C4-2B (cell line): ENCODE measurements around the gene SIRT7.

Experiments
- ZFX ChIP-seq: fragments of 450-650 bp; IDR thresholded peaks from 2 replicates; pipeline ENCODE4 v1.6.1; 2017
- TF ChIP-seq, protein P1 (sequence below): fragments of 450-650 bp; conservative IDR thresholded peaks from 2 replicates; pipeline ENCODE4 v1.5.1; 2017; ENCODE audit warnings: mild to moderate bottlenecking

DNA sequence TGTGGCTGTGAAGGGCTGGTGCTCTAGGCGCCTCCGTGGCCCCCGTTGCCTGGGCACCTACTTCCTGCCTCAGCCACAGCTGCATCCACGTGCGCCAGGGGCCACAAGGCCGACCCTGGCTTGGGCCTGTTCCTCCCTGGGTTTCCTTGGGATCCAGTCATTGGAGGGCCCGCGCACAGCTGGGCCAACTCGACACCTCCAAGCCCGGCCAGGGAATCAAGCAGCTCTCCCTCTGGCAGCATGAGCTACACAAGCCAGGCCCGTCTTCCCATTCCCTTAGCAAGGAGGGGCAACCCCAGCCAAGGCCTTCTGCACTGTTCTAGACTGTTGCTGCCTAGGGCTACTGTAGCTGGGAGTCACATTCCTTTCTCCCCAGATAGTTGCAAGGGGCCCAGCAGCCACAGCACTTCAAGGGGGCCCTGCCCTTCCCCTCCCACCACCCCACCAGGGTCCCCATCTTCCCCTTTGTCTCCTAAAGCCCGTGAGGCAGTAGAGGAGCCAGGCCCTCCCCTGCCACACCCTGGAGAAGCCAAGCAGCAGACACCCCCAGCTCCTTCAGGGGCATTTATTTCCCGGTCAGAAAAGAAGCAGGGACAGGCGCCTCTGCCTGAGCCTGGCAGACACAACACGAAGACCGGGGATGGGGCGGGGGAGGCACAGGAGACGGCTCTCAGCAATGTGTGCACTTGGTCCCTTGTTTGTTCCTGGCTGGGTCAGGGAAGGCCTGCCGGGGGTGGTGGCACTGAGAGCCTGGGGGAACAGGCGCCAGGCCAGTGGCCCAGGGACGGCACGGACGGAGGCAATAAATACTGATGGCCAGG, 50.6 kb downstream of the SIRT7 start:
- TF ChIP-seq, protein P1, sequence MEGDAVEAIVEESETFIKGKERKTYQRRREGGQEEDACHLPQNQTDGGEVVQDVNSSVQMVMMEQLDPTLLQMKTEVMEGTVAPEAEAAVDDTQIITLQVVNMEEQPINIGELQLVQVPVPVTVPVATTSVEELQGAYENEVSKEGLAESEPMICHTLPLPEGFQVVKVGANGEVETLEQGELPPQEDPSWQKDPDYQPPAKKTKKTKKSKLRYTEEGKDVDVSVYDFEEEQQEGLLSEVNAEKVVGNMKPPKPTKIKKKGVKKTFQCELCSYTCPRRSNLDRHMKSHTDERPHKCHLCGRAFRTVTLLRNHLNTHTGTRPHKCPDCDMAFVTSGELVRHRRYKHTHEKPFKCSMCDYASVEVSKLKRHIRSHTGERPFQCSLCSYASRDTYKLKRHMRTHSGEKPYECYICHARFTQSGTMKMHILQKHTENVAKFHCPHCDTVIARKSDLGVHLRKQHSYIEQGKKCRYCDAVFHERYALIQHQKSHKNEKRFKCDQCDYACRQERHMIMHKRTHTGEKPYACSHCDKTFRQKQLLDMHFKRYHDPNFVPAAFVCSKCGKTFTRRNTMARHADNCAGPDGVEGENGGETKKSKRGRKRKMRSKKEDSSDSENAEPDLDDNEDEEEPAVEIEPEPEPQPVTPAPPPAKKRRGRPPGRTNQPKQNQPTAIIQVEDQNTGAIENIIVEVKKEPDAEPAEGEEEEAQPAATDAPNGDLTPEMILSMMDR, result no peak
- no peak; the same call in 1 of the 2 replicates for TF ChIP-seq ZFX
